ENCODE measurements around the gene SH3GL3. TPM values are rescaled to one million over a fixed set of nuclear protein-coding genes. Genes with fewer than 3 reads are reported as not detected.
A peak's percentile ranks its signal among the peaks of the same experiment; 100 is the strongest.

SH3GL3 gene
- polyA plus RNA-seq, 4 donors = 9.3 to 13.2 (median 10.3) TPM

- DNase-seq (ENCODE audit: low read depth in 4 of 4, low spot score in 3 of 4) = no peak
Measured at GRCh38 chr15:83561661-83562060, 114.5 kb downstream of the SH3GL3 start.

GRCh38 chr15:83565138-83565537, 118.0 kb downstream of the SH3GL3 start:
- no peak for DNase-seq (ENCODE audit: low read depth in 4 of 4, low spot score in 3 of 4)

DNA sequence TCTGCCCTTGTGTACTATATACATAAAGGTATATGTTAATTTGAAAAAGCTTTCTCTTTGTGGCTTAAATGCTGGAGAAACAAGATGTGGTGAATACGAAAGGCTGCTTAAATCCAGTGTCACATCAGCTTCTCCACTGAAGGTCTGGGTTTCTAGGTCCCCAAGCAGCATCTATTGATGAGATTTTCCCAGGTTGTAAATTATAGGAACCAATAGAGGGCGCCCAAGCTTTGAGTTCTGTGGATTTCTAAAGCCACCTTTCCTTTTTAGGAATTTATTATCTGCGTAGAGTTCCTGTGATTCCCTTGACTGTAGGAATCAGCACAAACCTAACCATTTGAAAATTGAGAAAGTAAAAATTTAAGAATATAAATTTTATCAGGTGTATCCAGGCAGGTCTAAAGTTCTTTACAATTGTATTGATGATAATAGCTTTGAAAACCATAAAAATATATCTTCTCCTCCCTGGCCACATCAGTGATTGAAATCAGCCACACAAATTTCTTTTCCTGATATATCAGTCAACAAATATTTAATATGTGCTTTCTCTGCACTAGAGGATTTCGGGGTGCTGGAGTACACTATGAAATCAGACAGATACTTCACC, 118.5 kb downstream of the SH3GL3 start:
- peak in 1 of 4 donors; percentile 20 for DNase-seq (ENCODE audit: low read depth in 4 of 4, low spot score in 3 of 4)

- no peak for DNase-seq (ENCODE audit: low read depth in 4 of 4, low spot score in 3 of 4)
Measured at GRCh38 chr15:83567318-83567717, 120.2 kb downstream of the SH3GL3 start.

- no peak for DNase-seq (ENCODE audit: low read depth in 4 of 4, low spot score in 3 of 4)
Measured at GRCh38 chr15:83569341-83569740, 122.2 kb downstream of the SH3GL3 start.

DNA sequence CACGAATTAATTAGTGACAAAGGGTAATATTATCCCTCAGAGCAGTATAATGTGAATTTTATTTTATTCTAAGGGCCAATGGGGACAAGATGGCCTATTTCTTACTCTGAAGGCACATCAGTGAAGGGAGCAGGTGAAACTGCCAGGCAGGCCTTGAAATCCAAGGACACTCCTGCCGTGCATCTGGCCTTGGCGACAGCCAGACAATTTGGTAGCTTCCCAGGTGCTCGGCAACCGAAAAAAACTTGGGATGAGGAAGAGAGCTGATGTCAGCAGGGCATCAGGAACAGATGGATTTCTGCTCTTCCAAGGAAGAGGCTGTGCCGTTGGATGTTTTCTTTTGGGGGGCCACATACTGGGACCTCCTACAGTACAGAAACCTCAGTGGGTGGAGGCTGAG, 123.6 kb downstream of the SH3GL3 start:
- DNase-seq (ENCODE audit: low read depth in 4 of 4, low spot score in 3 of 4) = no peak

DNA sequence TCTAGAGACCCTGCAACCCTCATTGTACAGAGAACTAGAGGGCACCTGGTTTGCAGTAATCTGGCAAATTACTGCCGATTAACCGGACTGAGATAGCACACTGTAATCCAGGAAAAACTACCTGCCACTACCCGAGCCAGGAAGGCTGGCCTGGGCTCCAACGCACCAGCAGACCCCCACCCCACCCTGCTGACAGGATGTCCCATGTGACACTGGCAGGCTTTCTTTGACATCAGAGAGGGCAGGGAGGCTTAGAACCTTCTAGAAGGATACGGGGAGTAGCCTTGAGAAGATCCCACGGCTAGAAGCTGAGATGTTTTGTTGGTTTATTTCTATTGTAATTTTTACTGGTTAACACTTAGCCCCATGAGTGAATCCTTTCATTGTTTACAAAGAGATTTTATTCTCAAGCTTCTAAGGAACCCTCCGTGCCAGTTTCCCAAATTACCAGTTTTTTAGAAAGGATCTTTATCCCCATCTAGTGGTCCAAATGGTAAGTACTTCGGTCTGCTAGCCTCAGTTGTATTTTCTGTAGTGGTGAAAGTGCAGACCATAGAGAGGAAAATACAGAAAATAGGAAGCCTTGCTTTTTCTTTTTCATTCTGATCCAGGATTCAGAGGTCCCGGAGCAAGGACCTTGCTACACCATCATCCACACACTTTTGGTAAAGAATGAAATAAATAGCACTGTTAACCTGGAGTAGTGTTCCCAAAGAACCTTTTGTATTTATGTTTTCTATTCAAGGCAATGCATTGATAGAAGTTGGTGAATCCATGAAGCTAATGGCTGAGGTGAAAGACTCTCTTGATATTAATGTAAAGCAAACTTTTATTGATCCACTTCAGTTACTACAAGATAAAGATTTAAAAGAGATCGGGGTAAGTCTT, 124.9 kb downstream of the SH3GL3 start:
- no peak for DNase-seq (ENCODE audit: low read depth in 4 of 4, low spot score in 3 of 4)

DNA sequence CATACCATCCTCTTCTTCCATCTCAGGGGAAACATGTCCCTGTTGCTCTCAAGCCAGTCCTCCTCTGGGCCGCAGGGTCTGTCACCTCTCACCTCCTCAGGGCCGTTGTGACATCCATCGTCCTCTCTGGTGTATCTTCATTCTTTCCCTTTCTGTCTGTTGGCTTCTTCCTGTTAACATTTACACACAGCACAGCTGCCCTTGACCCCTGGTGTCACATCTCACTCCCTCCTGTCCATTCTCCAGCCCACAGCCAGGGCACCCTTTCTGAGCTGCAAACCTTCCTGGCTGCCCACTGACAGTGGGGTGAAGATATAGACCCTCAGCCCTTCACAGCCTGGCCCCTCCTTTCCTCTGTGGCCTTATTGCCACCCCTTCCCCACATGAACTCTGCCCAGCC, 127.2 kb downstream of the SH3GL3 start:
- DNase-seq (ENCODE audit: low read depth in 4 of 4, low spot score in 3 of 4) = no peak

DNA sequence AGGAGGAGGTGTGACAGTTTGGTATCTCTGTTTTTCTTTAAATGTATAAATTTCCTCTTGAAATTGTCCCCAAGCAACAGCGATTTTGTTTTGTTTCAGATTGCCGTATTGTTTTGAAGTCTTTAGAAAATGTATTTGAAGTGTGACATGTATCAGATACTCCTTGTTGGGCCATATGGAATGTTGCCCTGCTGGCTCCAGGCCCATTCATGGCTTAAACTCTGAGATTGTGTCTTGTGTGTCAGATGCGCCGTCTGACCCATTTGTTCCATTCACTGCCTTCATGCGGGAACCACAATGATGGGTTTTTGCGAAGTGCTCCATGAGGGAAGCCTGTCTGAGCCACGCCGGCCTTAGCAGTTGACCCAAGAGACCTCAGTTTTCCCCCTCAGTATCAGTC, 131.6 kb downstream of the SH3GL3 start:
- no peak for DNase-seq (ENCODE audit: low read depth in 4 of 4, low spot score in 3 of 4)

- DNase-seq (ENCODE audit: low read depth in 4 of 4, low spot score in 3 of 4) = no peak
Measured at GRCh38 chr15:83581381-83581780, 134.2 kb downstream of the SH3GL3 start.

DNA sequence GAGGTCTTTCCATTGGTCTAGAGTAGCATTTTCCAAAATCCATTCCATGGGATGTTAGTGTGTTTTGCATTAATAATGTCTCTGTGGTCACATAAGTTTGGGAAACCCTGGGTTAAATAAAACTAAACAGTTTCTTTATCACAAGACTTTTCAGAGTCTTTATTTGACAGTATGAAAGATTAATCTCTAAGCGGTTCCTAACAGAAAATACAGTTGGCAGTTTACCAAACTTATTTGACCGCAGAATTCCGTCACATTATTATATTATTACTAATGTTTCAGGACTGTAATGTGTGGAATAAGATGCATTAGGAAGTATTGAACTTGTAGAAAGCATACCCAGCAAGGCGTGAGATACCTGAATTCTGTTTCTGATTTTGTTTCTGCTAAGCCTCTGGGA, 135.2 kb downstream of the SH3GL3 start:
- DNase-seq (ENCODE audit: low read depth in 4 of 4, low spot score in 3 of 4) = no peak

GRCh38 chr15:83585601-83586335, 138.6 kb downstream of the SH3GL3 start:
- no peak for DNase-seq (ENCODE audit: low read depth in 4 of 4, low spot score in 3 of 4)

GRCh38 chr15:83587091-83587490, 139.9 kb downstream of the SH3GL3 start:
- no peak for DNase-seq (ENCODE audit: low read depth in 4 of 4, low spot score in 3 of 4)

DNA sequence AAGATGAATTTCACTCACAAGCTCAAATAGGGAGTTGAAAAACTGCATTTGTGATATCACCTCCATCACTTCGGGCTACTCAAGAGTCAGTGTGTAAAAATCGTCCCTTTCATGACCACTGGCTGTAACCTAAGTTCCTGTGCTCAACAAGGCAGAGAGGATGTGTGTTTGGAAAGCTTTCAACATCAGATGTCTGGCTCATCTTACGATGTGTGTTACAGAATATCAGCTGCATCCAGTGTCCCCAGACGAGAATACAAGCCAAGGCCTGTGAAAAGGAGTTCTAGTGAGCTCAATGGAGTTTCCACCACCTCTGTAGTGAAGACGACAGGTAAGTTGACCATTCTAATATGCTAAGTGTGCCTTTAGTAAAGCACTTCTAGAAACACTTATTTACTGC, 141.3 kb downstream of the SH3GL3 start:
- DNase-seq (ENCODE audit: low read depth in 4 of 4, low spot score in 3 of 4) = no peak

DNA sequence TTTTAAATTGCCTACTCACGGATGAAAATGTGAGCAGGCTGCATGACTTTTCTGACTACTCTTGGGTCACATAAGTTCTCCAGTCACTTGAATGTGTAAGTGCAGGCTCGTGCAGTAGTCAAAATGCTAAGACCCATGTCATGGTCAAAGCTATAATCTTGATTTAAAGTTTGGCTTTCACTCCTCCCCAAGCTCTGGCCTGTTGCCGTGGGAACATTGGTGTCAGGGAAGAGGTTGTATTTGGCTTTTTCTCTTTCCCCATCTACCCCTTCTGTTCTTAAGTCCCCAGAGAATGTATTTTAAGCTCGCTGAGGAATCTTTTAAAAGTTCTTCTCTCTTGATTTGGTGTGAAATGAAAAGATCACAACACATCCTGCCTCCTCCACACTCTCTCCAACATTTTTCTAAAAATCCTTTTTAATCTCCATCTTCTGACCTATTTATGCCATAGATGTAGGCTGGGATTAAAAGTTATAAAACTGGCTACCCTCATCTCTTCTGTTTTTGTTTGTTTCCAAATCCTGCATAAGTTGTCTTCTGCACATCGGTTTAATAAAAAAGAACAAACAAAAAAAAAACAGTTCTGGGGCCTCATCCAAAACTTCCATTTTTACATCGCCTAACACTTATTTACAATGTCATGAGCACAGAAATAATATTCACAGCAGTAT, 145.4 kb downstream of the SH3GL3 start:
- DNase-seq (ENCODE audit: low read depth in 4 of 4, low spot score in 3 of 4) = peak in 1 of 4 donors; percentile 25

- DNase-seq (ENCODE audit: low read depth in 4 of 4, low spot score in 3 of 4) = no peak
Measured at GRCh38 chr15:83595191-83595590, 148.1 kb downstream of the SH3GL3 start.

- DNase-seq (ENCODE audit: low read depth in 4 of 4, low spot score in 3 of 4) = no peak
Measured at GRCh38 chr15:83598031-83598430, 150.9 kb downstream of the SH3GL3 start.

DNA sequence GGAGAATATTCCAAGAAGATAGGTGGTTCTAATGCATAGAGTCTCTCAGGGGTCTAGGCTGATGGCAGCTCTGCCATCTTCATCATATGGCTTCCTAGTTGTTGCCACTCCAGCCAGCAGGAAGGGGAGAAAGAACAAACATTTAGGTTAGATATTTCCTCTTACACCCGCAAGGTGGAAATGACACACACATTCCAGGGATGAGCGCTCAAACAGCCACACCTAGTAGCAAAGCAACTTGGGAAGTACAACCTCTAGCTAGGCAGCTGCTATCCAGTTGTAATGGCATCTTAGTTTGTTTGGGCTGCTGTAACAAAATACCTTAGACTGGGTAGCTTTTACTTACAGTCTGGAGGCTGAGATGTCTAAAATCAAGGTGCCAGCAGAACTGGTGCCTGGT, 154.9 kb downstream of the SH3GL3 start:
- DNase-seq (ENCODE audit: low read depth in 4 of 4, low spot score in 3 of 4) = no peak

- no peak for DNase-seq (ENCODE audit: low read depth in 4 of 4, low spot score in 3 of 4)
Measured at GRCh38 chr15:83604549-83604948, 157.4 kb downstream of the SH3GL3 start.

- no peak for DNase-seq (ENCODE audit: low read depth in 4 of 4, low spot score in 3 of 4)
Measured at GRCh38 chr15:83605111-83605945, 158.2 kb downstream of the SH3GL3 start.

Measured in right renal pelvis (tissue), 4 donors.